GM12873 (cell line): ENCODE data around the gene DNAH7.

Experiments used
- CTCF ChIP-seq: IDR thresholded peaks from 2 replicates; pipeline ENCODE4 v1.5.1; 2012; ENCODE audit warnings: low read depth, mild to moderate bottlenecking, moderate library complexity, low read length, control low read depth; ENCODE audit not compliant: insufficient read depth; ENCODE audit errors: missing control alignments

DNAH7 gene

DNA sequence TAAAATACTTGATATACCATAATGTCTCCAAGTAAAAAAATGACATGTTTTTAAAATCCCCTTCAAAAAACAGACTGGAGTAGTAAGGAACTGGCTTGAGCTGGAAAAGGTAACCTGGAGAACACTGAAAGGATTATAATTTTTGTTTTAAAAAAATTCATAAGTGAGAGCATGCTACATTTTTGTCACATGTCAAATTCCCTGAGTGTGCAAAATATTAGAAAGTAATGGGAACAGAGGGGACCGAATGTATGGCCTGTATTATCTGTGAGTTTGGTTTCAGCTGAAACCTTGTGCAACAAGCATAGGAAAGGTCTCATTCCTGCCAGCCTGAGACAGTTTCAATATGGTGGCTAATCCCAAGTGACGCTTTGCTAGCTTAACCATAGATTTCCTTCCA lies 209.1 kb downstream of the DNAH7 start:
- TF ChIP-seq CTCF: no peak

DNA sequence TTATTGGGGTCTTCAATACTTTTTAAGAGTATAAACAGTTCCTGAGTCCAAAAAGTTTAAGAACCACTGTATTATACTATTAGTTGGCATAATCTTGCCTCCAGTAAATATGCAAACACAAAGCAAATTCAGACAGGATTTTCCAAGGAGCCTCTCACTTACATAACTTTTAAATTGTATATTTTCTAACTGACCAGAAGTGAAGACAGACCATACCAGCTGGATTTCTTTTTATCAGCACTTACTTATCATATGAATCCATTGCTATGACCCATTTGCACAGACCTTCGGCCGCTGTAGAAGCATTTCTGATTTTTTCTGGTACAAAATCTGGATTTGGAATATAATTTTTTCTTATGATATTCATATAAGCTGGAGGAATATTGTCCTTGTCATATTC lies 211.5 kb downstream of the DNAH7 start:
- no peak for TF ChIP-seq CTCF

DNA sequence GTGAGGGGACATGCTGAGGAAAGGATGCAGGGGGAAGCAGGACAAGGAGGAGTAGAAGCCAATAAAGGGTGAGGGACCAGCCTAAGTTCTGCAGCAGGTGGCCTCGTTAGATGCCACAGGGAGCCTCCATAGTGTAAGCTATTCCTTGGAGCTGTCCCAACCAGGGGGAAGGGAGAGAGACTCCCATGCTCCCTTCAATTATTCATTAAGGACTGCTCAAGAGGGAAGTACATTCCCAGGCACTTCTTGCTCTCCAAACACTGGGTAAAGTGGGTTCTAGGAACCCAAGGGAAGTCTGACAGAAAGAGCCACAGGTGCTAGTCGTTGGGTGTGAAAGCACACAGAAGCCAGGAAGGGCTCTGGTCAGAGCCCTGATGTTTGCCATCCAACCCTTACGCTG lies 217.9 kb downstream of the DNAH7 start:
- no peak for TF ChIP-seq CTCF

DNA sequence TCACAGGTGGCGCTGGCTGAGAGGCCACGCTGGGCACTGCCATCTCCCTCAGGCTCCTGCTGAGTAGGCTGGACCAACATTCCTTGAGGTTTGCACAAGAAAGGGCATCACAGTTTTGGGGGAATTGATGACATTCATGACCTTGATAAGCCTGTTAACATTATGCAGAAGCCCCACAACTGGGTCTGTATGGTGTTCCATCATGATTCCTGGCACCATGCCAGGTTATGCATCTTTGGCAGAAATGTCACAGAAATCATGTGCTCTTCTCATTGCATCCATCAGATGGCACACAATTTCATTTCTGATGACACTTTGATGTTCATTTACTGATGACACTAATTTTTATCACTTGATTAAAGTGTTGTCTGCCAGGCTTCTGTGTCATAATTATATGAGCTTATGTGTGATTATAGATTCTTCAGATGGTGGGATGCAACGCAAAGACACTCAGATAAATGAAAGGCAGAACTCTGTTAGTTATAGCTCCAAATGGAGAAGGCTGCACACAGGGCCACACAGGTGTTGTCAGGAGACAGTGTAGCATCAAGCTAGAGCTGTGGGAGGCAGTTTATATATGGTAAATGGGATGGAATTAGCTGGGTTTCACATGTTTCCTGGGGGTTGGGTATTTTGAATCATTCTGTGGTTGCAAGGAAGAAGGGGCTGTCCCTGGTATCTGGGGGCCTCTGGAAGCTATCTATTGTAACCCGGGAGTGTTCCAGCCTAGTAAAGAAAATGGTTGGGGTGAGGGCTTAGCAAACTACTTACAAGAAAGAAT lies 220.3 kb downstream of the DNAH7 start:
- no peak for TF ChIP-seq CTCF

DNA sequence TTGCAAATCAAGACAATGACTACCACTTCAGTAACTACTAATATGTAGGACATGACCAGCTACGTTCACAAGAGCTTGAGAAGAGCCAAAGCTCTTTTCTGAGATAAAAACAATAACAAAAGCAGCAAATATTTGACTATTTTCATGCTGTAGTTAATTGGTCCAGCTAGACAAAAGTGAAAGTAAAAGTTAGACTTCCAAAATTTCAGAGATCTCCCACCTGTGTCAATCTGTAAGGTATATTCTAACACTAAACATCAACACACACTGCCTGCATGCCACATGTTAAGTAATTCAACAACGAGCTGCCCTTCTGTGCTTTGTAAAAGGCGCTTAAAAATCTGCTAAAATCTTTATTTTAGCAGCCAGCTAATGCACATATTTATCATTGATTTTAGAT lies 225.7 kb downstream of the DNAH7 start:
- TF ChIP-seq CTCF: no peak

DNA sequence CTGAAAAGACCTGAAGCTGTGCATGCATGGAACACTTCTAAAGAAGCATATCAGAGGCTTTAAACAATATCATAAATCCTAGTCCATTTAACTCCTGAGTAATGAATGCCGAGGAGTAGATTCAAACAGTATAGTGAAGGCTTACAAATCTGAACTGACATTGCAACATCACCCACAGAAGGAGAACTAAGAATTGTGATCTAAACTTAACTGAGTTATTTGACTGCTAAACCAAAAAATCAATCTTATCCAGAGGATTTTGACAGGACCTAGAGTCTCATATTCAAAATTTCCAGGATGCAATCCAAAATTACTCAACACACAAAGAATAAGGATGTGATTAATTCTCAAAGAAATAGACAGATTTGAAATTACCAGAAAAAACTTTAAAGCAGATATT lies 230.6 kb downstream of the DNAH7 start:
- no peak for TF ChIP-seq CTCF

DNA sequence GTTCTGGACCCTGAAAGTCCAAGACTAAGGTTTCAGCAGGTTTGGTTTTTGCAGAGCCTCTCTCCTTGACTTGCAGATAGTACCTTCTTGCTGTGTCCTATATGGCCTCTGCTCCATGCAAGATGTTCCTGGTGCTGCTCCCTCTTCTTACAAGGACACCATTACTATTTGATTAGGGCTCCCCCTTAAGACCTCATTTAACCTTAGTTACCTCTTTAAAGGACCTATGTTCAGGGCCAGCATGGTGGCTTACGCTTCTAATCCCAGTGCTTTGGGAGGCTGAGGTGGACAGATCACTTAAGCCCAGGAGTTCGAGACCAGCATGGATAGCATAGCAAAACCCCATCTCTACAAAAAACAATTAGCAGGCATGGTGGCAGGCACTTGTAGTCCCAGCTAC lies 232.6 kb downstream of the DNAH7 start:
- TF ChIP-seq CTCF: no peak
